Activated naive CD8-positive, alpha-beta T cell treated with anti-CD3 and anti-CD28 coated beads for 36 hours (primary cell): ENCODE data around the gene ACTA1. TPM values are rescaled to one million over a fixed set of nuclear protein-coding genes. Genes with fewer than 3 reads are reported as not detected.
"Not testable (repeated sequence)": the region's sequence is repeated elsewhere in the genome, so short reads cannot be mapped to it uniquely, and the experiment has no call there.

ENCODE experiments used
- DNase-seq: peaks from one replicate; pipeline ENCODE4 v3.0.0; 2021
- H3K27ac Mint-ChIP-seq: one replicate; pipeline ENCODE4 v1.8.0; 2022; ENCODE audit warnings: mild to moderate bottlenecking, moderate library complexity, mixed read lengths
- H3K27me3 Mint-ChIP-seq: one replicate; pipeline ENCODE4 v1.8.0; 2022; ENCODE audit warnings: mild to moderate bottlenecking, mixed read lengths
- H3K36me3 Mint-ChIP-seq: one replicate; pipeline ENCODE4 v1.8.0; 2021; ENCODE audit warnings: mild to moderate bottlenecking, mixed read lengths
- H3K4me1 Mint-ChIP-seq: one replicate; pipeline ENCODE4 v1.8.0; 2021; ENCODE audit warnings: mixed read lengths
- H3K4me3 Mint-ChIP-seq: one replicate; pipeline ENCODE4 v1.8.0; 2022; ENCODE audit warnings: mild to moderate bottlenecking, moderate library complexity, mixed read lengths
- H3K9me3 Mint-ChIP-seq: one replicate; pipeline ENCODE4 v1.8.0; 2022; ENCODE audit warnings: mixed read lengths
- total RNA-seq, 2 experiments: library from RNA; stranded (reverse); gene quantifications; one replicate each; pipeline ENCODE4 v1.2.3, GENCODE V29; 2021

Gene ACTA1
- not detected for total RNA-seq

DNA sequence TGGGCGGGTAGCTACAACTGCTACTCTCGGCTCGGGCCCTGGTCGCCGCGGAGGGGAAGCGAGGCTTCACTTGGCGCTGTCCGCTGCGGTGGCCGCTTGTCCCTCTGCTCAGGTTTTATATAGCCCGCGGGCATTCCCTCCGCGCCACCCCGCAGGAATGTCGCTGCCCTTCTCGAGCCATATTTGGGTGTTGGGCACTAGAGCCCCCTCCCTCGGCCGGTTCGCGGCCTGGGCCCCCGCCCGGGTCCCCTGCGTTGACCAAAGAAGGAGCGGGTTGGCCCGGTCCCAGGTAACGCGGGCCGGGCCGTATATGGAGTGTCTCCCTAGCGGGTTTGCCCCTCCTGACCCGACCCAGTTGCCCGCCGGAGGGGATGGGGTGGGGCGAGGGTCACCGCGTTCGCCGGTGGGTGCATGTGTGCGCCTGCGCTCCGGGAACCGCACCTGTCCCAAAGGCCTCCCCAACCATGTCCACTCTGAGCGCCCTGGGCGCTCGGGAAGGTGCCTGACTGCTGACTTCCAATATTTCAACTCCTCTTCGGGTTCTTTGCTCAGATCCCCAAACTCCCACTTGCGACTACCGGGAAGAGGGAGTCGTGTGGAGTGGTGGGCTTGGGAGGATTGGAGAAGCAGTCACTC lies at the start of gene ACTA1:
Gene ACTA1, minus strand, starts transcription at position 90 of the 636 bp plus-strand sequence. CDS start 979 bp downstream, outside the sequence.
- Mint-ChIP-seq H3K27me3 (peaks cover 72% of the 10 kb centered on the region), H3K9me3 (peaks cover 2% of the 10 kb centered on the region), H3K36me3 (peaks cover 16% of the 10 kb centered on the region), H3K27ac (no peak within 1 kb of the TSS), H3K4me3 (no peak within 1 kb of the TSS), H3K4me1 (peaks cover 17% of the 10 kb centered on the region)
- no peak for DNase-seq

DNA sequence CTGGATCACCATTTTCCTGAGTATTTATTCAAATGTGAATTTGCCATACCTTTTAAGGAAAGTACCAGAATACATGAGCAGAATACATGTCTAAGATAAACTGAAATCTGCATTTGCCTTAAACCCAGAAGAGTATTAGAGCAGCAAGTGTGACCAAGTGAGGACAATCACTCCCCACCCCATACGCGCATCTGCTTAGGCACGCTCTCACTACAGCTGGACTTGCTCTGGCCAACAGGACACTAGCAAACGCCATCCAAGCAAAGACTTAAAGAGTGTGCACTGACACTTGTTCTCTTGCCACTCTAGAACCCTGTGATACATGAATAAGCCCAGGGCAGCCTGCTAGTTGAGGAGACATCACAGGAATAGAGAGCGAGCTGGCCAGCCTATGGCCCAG lies 48.6 kb upstream of the ACTA1 start:
- H3K36me3 Mint-ChIP-seq, result peaks cover 16% of the 10 kb centered on the region
- H3K27me3 Mint-ChIP-seq, result no peaks in the 10 kb centered on the region
- H3K4me1 Mint-ChIP-seq, result peaks cover 5% of the 10 kb centered on the region
- no peak overlapping the region for H3K27ac Mint-ChIP-seq
- H3K9me3 Mint-ChIP-seq, result no peaks in the 10 kb centered on the region
- DNase-seq, result no peak
- H3K4me3 Mint-ChIP-seq, result no peak overlapping the region

DNA sequence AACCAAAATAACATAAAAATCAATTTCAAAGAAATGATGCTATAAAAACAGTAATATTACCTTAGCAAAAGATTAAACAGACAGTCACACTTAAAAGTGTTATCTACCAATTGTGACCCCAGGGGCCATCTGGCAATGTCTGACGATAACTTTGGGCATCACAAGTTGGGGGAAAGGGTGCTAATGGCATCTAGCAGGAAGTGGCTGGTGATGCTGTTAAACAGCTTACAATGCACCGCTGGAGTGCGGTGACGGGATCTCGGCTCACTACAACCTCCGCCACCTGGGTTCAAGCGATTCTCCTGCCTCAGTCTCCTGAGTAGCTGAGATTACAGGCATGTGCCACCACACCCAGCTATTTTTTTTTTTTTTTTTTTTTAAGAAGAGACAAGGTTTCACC lies 46.6 kb upstream of the ACTA1 start:
- Mint-ChIP-seq H3K4me3 (no peak overlapping the region), H3K27ac (no peak overlapping the region), H3K27me3 (no peaks in the 10 kb centered on the region), H3K4me1 (peaks cover 5% of the 10 kb centered on the region), H3K36me3 (peaks cover 22% of the 10 kb centered on the region), H3K9me3 (no peaks in the 10 kb centered on the region)
- no peak for DNase-seq

DNA sequence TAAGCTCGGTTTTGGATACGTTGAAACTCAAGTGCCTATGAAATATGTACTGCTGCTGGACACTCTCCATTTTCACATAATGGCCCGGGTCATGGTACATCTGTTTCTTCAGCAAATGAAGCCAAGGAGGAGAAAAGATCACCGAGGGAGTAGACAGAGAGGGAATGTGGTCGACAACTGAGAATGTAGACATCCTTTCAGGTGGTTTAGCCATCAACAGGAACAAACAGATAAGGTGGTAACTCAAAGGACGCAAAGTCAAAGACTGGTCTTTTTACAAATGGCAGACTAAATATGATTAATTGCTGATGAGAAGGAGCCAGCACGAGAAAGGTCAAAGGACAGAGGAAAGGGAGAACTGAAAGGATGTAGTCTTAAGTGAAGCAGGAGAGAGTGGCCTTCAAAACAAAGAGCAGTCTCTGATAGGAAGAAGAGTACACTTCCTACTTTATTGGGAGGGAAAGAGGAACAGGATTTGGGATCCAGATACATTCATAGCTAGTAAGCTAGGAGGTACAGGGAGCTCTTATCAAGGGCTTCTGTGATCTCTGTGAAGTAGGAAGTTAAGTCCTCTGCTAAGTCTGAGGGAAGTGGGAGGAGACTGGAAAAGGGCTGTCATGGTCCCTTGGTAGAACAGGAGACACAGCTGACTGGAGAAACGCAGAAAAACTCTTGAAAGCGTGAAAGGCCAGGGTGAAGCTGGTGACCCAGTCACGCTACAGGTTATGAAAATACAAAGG lies 45.9 kb upstream of the ACTA1 start:
- no peaks in the 10 kb centered on the region for H3K27me3 Mint-ChIP-seq
- peaks cover 25% of the 10 kb centered on the region for H3K36me3 Mint-ChIP-seq
- no peak for DNase-seq
- no peak overlapping the region for H3K4me3 Mint-ChIP-seq
- peak overlapping the region; percentile 50 for H3K27ac Mint-ChIP-seq
- H3K9me3 Mint-ChIP-seq, result no peaks in the 10 kb centered on the region
- H3K4me1 Mint-ChIP-seq, result peaks cover 5% of the 10 kb centered on the region

DNA sequence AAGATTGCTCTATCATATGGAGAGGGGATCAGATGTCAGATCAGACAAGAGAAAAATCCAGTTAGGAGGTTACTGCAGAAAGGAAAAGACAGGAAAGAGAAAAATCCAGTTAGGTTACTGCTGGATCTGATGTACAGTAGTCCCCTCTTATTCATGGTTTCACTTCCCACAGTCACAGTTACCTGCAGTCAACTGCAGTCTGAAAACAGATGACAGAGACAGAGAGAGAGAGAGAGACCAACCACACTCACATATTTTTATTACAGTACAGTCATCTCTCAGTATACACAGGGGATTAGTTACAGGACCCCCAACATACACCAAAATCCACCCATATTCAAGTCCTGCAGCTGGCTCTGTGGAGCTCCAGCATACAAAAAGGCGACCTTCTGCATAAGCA lies 45.0 kb upstream of the ACTA1 start:
- peaks cover 5% of the 10 kb centered on the region for H3K4me1 Mint-ChIP-seq
- H3K36me3 Mint-ChIP-seq, result peaks cover 22% of the 10 kb centered on the region
- no peaks in the 10 kb centered on the region for H3K27me3 Mint-ChIP-seq
- H3K4me3 Mint-ChIP-seq, result no peak overlapping the region
- no peak for DNase-seq
- H3K27ac Mint-ChIP-seq, result no peak overlapping the region
- H3K9me3 Mint-ChIP-seq, result no peaks in the 10 kb centered on the region

DNA sequence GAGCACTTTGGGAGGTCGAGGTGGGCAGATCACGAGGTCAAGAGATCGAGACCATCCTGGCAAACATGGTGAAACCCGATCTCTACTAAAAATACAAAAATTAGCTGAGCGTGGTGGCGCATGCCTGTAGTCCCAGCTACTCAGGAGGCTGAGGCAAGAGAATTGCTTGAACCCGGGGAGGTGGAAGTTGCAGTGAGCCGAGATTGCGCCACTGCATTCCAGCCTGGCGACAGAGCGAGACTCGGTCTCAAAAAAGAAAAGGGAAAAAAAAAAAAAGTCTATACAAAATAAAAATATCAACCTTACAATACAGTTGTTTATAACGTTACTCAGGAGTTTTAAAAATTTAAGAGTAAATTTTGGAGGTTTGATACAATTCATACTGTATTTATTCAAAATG lies 42.0 kb upstream of the ACTA1 start:
- not testable (repeated sequence) for H3K27ac Mint-ChIP-seq, H3K27me3 Mint-ChIP-seq, DNase-seq, H3K9me3 Mint-ChIP-seq, H3K4me1 Mint-ChIP-seq, H3K4me3 Mint-ChIP-seq
- peaks cover 16% of the 10 kb centered on the region for H3K36me3 Mint-ChIP-seq

DNA sequence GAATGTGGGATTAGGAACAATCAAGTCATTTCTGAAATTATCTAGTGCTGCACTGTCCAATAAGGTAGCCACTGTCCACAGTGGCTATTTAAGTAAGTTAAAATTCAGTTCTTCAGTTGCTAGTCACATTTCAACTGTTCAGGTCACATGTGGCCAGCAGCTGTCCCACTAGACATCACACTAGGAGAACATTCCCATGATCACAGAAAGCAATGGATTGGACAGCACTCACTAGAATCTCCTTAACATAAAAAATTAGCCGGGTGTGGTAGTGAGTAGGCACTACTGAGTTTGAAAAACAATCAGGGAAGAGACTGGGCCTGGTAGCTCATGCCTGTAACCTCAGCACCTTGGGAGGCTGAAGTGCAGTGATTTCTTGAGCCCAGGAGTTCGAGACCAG lies 40.6 kb upstream of the ACTA1 start:
- H3K27me3 Mint-ChIP-seq, result no peaks in the 10 kb centered on the region
- H3K36me3 Mint-ChIP-seq, result peaks cover 18% of the 10 kb centered on the region
- no peaks in the 10 kb centered on the region for H3K9me3 Mint-ChIP-seq
- H3K4me1 Mint-ChIP-seq, result no peaks in the 10 kb centered on the region
- H3K4me3 Mint-ChIP-seq, result no peak overlapping the region
- no peak overlapping the region for H3K27ac Mint-ChIP-seq
- DNase-seq, result no peak

DNA sequence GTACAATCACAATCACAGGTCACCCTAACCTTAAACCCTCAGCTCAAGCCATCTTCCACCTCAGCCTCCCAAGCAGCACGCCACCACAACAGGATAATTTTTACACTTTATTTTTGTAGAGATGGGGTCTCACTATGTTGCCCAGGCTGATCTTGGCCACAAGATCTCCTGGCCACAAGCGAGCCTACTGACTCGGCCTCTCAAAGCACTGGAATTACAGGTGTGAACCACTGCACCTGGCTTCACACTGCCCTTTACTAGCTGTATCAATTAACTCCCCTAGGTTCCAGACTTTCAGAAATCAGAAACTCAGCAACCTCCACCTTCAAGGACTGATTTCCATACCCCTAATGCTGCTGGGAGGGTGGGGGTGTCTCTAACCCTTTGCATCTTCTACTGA lies 37.3 kb upstream of the ACTA1 start:
- Mint-ChIP-seq H3K9me3 (no peaks in the 10 kb centered on the region), H3K27ac (no peak overlapping the region)

DNA sequence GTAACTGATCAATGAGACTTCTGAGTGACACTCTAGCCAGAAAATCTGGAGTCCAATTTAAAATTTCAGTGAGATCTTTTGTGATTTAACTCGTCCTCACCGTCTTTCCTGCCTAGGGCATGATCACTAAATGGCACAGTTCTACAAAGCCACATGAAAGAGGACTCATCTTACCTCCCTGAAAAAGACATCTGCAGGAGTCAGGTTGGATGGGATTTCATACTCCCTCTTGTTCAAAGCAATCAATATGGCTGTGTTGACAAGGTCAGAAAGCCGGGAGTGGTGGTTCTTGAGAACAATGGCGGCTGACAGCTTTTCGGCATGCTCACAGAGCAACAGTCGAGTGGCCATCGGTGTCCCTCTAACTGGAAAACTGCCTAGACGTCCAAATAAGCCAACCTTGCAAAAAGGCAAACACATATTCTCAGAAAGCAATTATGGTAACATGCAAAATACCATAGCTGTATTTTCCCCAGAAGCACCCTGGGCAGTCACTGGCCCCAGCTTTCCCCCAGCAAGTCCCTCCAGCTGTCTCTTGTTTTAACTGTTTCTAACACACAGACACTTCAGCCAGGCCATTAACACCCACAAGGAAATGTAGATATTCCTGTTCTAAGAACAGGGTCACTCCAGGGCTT lies 36.6 kb upstream of the ACTA1 start:
- DNase-seq, result no peak
- Mint-ChIP-seq H3K4me3 (no peak overlapping the region), H3K27me3 (no peaks in the 10 kb centered on the region), H3K9me3 (no peaks in the 10 kb centered on the region), H3K36me3 (peaks cover 13% of the 10 kb centered on the region), H3K4me1 (no peaks in the 10 kb centered on the region), H3K27ac (no peak overlapping the region)

More for the DNA sequence above, 37.3 kb upstream of the ACTA1 start:
- Mint-ChIP-seq H3K4me1 (no peaks in the 10 kb centered on the region), H3K36me3 (peaks cover 15% of the 10 kb centered on the region), H3K27me3 (no peaks in the 10 kb centered on the region), H3K4me3 (no peak overlapping the region)
- DNase-seq, result no peak

DNA sequence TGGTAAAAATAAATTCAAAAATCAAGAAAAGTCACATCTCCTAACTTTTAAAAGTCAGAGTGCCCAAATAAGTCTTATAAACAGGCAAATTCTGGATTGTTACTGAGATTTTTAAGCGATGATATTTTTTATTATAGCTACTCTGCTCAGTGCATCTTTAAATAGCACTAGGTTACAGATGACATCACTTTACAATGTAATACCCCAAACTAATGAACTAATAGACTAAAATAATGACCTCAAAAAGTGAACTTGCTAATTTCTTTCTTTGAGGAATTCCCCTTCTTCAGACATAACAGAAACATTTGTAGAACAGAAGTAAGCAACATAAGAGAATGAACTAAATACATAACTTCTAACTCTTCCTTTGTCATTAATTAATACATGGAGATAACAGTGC lies 33.0 kb upstream of the ACTA1 start:
- Mint-ChIP-seq H3K36me3 (peaks cover 27% of the 10 kb centered on the region), H3K4me1 (no peaks in the 10 kb centered on the region), H3K4me3 (no peak overlapping the region), H3K27ac (no peak overlapping the region), H3K27me3 (no peaks in the 10 kb centered on the region), H3K9me3 (no peaks in the 10 kb centered on the region)
- no peak for DNase-seq

DNA sequence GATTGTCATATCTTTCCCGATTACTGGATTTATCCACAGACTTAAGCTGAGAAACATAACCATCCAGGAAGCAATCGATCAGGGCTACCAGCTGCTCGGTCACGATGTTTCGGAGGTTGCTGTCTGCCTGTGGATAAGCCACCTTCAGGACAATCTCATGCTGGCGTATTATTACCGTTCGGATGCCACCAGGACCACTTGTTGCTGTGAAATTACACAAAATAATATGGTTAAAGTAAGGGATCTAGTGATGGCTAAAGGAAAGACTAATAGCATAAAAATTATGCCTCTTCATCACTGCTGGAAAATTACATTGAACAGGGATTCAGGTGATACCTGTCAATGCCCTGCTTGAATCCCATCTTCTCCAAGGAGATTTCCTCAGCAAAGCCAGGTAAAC lies 30.8 kb upstream of the ACTA1 start:
- Mint-ChIP-seq H3K27ac (no peak overlapping the region), H3K9me3 (no peaks in the 10 kb centered on the region), H3K4me3 (no peak overlapping the region), H3K4me1 (no peaks in the 10 kb centered on the region), H3K27me3 (no peaks in the 10 kb centered on the region), H3K36me3 (peaks cover 31% of the 10 kb centered on the region)
- DNase-seq, result no peak

DNA sequence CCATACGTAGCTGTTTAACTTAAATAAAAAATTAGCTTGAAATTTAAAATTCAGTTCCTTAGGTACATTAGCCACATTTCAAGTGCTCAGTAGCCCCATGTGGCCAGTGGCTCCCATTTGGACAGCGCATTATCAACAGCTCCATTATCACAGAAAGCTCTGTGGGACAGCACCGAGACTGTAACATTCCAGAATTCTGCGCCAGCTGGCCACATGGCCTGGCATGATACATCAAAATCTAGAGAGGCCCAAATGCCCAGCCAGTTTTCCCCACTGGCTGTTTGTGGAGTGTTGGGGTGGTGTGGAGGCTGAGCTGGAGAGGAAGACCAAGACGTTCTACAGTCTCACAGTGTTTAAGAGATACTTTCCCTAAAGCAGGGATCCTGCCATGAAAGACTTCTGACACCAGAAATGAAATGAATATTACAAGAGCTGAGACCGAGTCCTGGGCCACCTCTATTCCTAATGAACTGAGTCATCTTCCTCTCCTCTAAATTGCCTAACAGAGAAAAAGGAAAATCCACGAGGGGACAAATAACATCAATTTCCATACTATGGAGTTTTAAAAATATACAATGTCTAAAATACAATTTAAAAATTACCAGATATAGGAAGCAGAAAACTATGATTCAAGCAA lies 27.3 kb upstream of the ACTA1 start:
- H3K9me3 Mint-ChIP-seq, result no peaks in the 10 kb centered on the region
- H3K27me3 Mint-ChIP-seq, result no peaks in the 10 kb centered on the region
- peaks cover 27% of the 10 kb centered on the region for H3K36me3 Mint-ChIP-seq

DNA sequence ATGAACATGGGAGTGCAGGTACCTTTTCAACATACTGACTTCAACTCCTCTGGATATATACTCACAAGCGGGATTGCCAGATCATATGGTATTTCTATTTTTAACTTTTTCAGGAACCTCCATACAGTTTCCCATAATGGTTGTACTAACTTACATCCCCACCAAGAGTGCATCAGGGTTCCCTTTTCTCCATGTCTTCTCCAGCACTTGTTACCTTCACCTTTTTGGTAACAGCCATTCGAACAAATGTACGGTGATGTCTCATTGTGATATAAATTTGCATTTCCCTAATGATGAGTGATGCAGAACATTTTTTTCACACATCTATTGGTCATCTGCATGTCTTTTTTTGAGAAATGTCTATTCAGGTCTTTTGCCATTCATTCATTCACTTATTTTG lies 25.9 kb upstream of the ACTA1 start:
- peaks cover 4% of the 10 kb centered on the region for H3K4me1 Mint-ChIP-seq
- DNase-seq, result no peak
- no peak overlapping the region for H3K27ac Mint-ChIP-seq
- H3K9me3 Mint-ChIP-seq, result no peaks in the 10 kb centered on the region
- no peak overlapping the region for H3K4me3 Mint-ChIP-seq
- H3K27me3 Mint-ChIP-seq, result no peaks in the 10 kb centered on the region
- peaks cover 21% of the 10 kb centered on the region for H3K36me3 Mint-ChIP-seq

More for the DNA sequence above, 27.3 kb upstream of the ACTA1 start:
- DNase-seq, result no peak
- H3K27ac Mint-ChIP-seq, result no peak overlapping the region
- peaks cover 3% of the 10 kb centered on the region for H3K4me1 Mint-ChIP-seq
- H3K4me3 Mint-ChIP-seq, result no peak overlapping the region

DNA sequence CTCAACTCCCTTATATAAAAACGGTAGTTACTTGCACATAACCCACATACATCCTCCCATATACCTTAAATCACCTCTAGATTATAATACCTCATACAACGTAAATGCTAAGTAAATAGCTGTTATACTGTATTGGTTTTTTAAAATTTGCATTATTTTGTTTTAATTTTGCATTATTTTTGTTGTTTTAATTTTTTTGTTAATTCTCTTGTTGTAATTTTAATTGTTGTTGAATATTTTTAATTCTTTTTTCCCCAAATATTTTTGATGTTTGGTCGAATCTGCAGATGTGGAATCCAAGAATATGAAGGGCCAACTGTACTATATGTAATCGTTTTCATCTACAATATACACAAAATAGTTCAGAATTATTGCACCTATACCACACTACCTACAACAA lies 23.5 kb upstream of the ACTA1 start:
- Mint-ChIP-seq H3K36me3 (peaks cover 11% of the 10 kb centered on the region), H3K4me1 (peaks cover 4% of the 10 kb centered on the region), H3K9me3 (no peaks in the 10 kb centered on the region), H3K27me3 (no peaks in the 10 kb centered on the region), H3K27ac (no peak overlapping the region), H3K4me3 (no peak overlapping the region)
- DNase-seq, result no peak

DNA sequence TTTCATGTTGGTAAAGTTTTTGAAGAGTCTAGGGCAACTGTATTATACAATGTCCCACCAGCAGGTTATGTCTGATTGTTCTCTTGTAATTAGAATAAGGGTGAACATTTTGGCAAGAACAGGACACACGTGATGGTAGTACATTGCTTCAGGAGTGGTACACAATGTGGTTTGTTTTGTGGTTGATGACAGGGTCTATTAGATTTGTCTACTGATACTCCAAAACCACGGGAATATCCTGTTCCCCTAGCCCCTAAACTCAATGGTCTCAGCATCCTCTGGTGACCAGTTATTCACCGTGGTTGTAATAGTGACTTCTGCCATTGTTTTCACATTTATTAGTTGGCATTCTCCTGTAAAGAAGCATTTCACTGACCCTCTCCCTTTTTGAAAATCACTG lies 22.1 kb upstream of the ACTA1 start:
- no peak overlapping the region for H3K4me3 Mint-ChIP-seq
- peaks cover 4% of the 10 kb centered on the region for H3K4me1 Mint-ChIP-seq
- peaks cover 9% of the 10 kb centered on the region for H3K36me3 Mint-ChIP-seq
- no peaks in the 10 kb centered on the region for H3K9me3 Mint-ChIP-seq
- H3K27me3 Mint-ChIP-seq, result no peaks in the 10 kb centered on the region
- no peak overlapping the region for H3K27ac Mint-ChIP-seq
- DNase-seq, result no peak
